GM18951 (cell line): ENCODE data around the gene KLHDC8A.
"Not testable (repeated sequence)": the region's sequence is repeated elsewhere in the genome, so short reads cannot be mapped to it uniquely, and the experiment has no call there.

Source experiments
- POLR2A ChIP-seq: IDR thresholded peaks from 4 replicates; pipeline ENCODE4 v1.6.1; 2011; ENCODE audit warnings: mild to moderate bottlenecking; ENCODE audit not compliant: insufficient read length, insufficient read depth; ENCODE audit errors: extremely low read depth
- in situ Hi-C: fragments of 300-500 bp; cut with MboI; formaldehyde crosslinking; loops from one replicate; pipeline ENCODE4 v1.12.0; 2022; ENCODE audit warnings: low sequenced_read_pairs, mixed read lengths, inconsistent platforms; ENCODE audit not compliant: unreplicated experiment

Gene KLHDC8A

GRCh38 chr1:205300149-205300548, 56.6 kb downstream of the KLHDC8A start:
- in situ Hi-C loops, result no loop called here
- no peak for TF ChIP-seq POLR2A

DNA sequence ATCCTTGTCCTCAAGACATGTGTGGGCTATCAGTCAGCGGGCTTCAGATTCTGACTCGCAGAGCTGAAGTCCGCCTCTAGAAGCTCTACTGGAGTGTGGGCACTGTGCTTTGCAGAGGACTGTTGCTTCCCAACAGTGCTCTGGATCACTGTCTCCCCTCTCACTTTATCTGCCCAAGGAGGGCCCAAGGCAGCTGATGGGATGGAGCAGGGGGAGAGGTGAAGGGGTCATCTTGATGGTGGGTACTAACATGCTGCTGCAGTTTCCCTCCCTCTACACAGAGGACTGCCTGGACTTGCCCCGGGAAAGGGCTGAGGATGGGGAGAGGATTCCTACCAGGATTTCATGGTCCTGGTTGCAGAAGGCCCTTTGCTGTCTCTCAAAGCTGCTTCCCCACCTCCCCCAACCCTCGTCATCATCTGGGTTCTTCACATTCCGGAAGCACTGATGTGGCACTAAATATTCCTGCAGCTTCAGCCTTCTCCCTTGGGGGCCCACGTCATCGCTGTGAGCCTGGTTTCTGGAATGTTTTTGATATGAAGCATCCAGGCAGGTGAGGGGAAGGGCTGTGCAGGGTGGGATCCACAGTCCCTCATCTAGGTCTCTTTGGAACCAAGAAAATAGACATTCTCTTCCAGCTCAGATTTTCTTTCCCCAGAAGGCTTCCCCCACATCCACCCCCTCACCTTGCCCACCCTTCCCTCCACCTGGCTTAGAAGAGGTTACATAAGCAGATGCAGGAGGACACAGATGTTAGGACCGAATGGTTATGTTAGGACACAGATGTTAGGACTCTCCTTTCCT, 58.3 kb downstream of the KLHDC8A start:
- no peak for TF ChIP-seq POLR2A
- in situ Hi-C loops, result no loop called here

DNA sequence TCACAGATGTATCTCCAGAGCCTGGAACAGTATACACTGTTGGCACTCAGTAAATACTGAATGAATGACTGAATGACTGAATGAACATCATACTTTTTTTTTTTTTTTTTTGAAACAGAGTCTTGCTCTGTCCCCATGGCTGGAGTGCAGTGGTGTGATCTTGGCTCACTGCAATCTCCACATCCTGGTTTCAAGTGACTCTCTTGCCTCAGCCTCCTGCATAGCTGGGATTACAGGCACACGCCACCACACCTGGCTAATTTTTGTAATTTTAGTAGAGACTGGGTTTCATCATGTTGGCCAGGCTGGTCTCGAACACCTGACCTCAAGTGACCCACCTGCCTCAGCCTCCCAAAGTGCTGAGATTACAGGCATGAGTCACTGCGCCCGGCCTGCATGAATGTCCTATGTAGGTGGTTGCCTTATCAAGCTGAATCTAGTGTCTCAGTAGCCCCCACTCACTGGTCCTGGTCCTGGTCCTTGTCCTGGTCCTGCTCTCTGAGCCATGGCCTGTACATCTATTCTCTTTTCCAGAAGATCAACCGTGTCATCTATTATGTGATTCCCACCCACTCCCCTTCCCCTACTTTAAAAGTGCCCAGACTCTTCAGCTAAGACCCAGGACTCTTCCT, 59.1 kb downstream of the KLHDC8A start:
- in situ Hi-C loops, result not testable (repeated sequence)

GRCh38 chr1:205296154-205296553, 60.6 kb downstream of the KLHDC8A start:
- in situ Hi-C loops, result no loop called here
- TF ChIP-seq POLR2A, result no peak

- in situ Hi-C loops, result no loop called here
- TF ChIP-seq POLR2A, result no peak
Observed at GRCh38 chr1:205294934-205295333, 61.8 kb downstream of the KLHDC8A start.

DNA sequence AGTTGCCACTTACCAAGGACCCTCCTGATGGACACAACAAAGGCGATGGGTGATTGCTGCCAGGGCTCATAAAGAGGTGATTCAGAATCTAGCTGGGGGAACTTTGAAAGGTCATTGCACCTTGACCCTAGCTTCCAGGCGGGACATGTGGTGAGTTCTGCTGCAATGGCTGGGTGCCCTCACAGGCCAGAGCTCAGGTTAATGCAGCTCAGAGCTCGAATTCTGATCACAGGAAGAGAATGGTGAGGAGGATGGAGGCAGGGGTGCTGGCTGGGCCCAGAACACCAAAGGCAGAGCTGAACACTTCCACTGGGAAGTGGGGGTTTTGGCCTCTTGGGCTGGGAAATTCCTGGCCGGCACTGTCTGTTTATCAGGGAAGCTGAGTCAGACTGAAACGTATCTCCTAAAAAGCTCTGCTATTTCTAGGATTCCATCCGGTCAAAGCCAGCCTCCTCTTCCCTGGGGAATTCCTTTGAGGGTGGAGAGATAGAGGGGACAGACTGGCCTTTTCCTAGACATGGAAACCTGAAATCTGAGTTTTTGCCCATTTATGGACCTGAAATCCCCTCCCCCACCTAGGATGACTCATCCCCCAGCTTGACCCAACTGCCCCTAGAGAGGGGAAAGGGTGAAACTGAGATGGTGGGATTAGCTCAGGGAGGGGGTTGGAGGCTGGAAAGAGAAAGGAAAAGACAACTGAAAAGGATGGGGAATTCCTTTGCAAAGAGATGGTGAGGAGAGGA, 62.4 kb downstream of the KLHDC8A start:
- in situ Hi-C loops, result no loop called here

GRCh38 chr1:205293350-205294074, 63.2 kb downstream of the KLHDC8A start:
- in situ Hi-C loops, result no loop called here

More for the DNA sequence above, 62.4 kb downstream of the KLHDC8A start:
- no peak for TF ChIP-seq POLR2A

DNA sequence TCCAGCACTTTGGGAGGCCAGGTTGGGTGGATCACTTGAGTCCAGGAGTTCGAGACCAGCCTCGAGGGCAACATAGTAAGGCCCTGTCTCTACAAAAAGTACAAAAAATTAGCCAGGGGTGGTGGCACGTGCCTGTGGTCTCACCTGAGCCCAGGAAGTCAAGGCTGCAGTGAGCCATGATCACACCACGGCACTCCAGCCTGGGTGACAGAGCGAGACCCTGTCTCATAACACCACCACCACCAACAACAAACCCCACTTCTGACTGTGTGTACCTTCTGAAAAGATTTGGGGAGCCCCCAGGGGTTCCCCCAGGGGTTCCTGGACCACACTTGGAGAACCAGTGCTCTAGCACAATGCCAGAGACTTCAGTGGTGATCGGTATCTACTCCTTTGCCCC, 65.1 kb downstream of the KLHDC8A start:
- in situ Hi-C loops, result no loop called here
- no peak for TF ChIP-seq POLR2A

More at GRCh38 chr1:205293350-205294074, 63.2 kb downstream of the KLHDC8A start:
- TF ChIP-seq POLR2A, result no peak

DNA sequence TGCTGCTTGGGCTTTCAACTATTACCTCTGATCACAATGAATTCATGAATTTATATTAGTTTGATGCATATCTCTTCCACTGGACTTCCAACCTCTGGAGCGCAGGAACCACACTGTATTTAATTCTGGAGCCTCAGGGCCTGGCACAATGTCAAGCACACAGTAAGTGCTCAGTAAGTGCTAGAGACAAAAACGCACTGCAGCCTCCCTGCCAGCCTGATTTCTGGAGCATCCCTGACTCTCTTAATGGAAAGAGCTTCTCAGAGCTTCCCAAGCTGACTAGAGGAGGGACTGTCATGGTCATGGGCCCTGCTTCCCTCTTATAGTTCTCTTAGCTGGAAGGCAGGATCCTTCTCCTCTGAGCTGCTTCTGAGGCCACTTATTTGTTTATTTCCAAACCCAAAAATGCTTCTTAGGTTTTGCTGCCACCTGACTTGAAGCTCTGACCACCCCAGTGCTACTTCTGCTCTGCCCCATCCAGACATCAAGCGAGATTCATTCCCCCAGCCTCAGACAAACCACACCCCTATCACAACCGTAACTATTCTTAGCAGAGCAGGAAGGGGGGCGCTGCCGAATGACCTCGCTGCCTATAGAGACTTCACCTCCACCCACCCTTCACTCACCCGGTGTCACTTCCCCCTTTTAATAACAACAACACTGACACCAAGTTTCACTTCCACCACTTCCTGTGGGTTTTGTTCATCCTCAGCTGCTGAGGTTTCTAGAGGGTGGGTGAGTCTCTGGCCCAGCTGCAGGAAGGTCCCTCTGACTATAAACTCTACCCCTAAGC, 68.8 kb downstream of the KLHDC8A start:
- in situ Hi-C loops, result no loop called here
- no peak for TF ChIP-seq POLR2A

DNA sequence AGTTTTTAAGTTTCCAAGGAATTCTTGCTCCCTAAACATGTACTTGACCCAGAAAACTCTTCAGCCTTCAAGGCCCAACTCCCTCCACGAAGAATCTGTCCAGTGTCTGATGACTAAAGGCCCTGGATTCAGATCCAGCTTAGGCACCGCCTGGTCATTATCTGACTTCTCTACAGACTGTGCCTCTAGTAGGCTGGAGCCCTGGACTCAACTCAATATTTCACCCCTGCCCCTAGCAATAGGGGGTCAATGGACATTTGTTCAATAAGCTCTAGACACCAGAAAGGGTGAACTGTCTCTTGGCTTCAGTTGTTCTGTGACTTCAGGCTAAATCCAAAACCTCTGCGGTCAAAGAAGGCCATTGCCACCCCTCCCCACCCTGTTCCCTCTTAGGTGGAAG, 69.6 kb downstream of the KLHDC8A start:
- in situ Hi-C loops, result no loop called here
- TF ChIP-seq POLR2A, result no peak

- TF ChIP-seq POLR2A, result no peak
- in situ Hi-C loops, result no loop called here
Observed at GRCh38 chr1:205286335-205286950, 70.3 kb downstream of the KLHDC8A start.
